ENCODE measurements around the gene CNN3.

- peak in 2 of 5 experiments; percentile 26 to 27 for TF ChIP-seq CTCF (IDR thresholded peaks at IDR 0.05 in 4 of 5, conservative IDR thresholded peaks at IDR 0.05 in 1 of 5)
- TF ChIP-seq POLR2A (IDR thresholded peaks at IDR 0.05), result no peak
Measured at GRCh38 chr1:94926126-94926914, 590 bp downstream of the CNN3 start.
